MM.1S (cell line): Measurements from ENCODE around the gene MFSD6L.

Experiments used
- DNase-seq: peaks from one replicate; pipeline ENCODE4 v3.0.0-alpha.2; 2015
- H2AFZ ChIP-seq: fragments of 300-600 bp; sonication (generic); 2 replicates; pipeline ENCODE4 v1.6.0; 2016; ENCODE audit warnings: antibody characterized with exemption, low read length
- H3F3A ChIP-seq: fragments of 300-600 bp; sonication (generic); 2 replicates; pipeline ENCODE4 v1.6.1; 2016; ENCODE audit warnings: mild to moderate bottlenecking, antibody characterized with exemption, low read length, moderate library complexity, mixed read lengths; ENCODE audit not compliant: insufficient read depth
- H3K27ac ChIP-seq: fragments of 300-600 bp; sonication (generic); 2 replicates; pipeline ENCODE4 v1.5.1; 2016; ENCODE audit warnings: mild to moderate bottlenecking, low read length
- H3K27me3 ChIP-seq: fragments of 300-600 bp; sonication (generic); replicated peaks from 2 replicates; pipeline ENCODE4 v1.6.0; 2016; ENCODE audit warnings: low read length; ENCODE audit not compliant: insufficient read depth
- H3K36me3 ChIP-seq: fragments of 300-600 bp; sonication (generic); replicated peaks from 2 replicates; pipeline ENCODE4 v1.6.1; 2016; ENCODE audit warnings: mild to moderate bottlenecking, low read length, mixed read lengths; ENCODE audit not compliant: insufficient read depth
- H3K4me1 ChIP-seq: fragments of 300-600 bp; sonication (generic); 2 replicates; pipeline ENCODE4 v1.6.1; 2016; ENCODE audit warnings: low read length, mixed read lengths
- H3K4me2 ChIP-seq: fragments of 300-600 bp; sonication (generic); 2 replicates; pipeline ENCODE4 v1.6.0; 2016; ENCODE audit warnings: low read depth, low read length
- H3K4me3 ChIP-seq: fragments of 300-600 bp; sonication (generic); 2 replicates; pipeline ENCODE4 v1.5.1; 2016; ENCODE audit warnings: low read length, mixed read lengths
- H3K79me2 ChIP-seq: fragments of 300-600 bp; sonication (generic); 2 replicates; pipeline ENCODE4 v1.6.1; 2016; ENCODE audit warnings: mixed run types, low read length, mixed read lengths
- H3K9ac ChIP-seq: fragments of 300-600 bp; sonication (generic); 2 replicates; pipeline ENCODE4 v1.6.1; 2016; ENCODE audit warnings: low read length, mixed read lengths
- H3K9me2 ChIP-seq: fragments of 300-600 bp; sonication (generic); replicated peaks from 2 replicates; pipeline ENCODE4 v1.6.1; 2016; ENCODE audit warnings: mild to moderate bottlenecking, low read length, mixed read lengths; ENCODE audit not compliant: insufficient read depth
- H3K9me3 ChIP-seq: fragments of 300-600 bp; sonication (generic); replicated peaks from 2 replicates; pipeline ENCODE4 v1.6.1; 2016; ENCODE audit warnings: mild to moderate bottlenecking, low read length, mixed read lengths; ENCODE audit not compliant: insufficient read depth
- H4K20me1 ChIP-seq: fragments of 300-600 bp; sonication (generic); 2 replicates; pipeline ENCODE4 v1.6.1; 2016; ENCODE audit warnings: mild to moderate bottlenecking, low read length, moderate library complexity, mixed read lengths; ENCODE audit not compliant: insufficient read depth
- CTCF ChIP-seq: fragments of 300-600 bp; sonication (generic); IDR thresholded peaks from 2 replicates; pipeline ENCODE4 v1.5.1; 2016; ENCODE audit warnings: antibody characterized with exemption, low read length, mixed read lengths
- EZH2 ChIP-seq: fragments of 300-600 bp; sonication (generic); optimal IDR thresholded peaks from 2 replicates; pipeline ENCODE3; 2017; ENCODE audit warnings: low read depth, mild to moderate bottlenecking, antibody characterized with exemption, low read length, mixed read lengths
- EZH2phosphoT487 ChIP-seq: fragments of 300-600 bp; sonication (generic); IDR thresholded peaks from 2 replicates; pipeline ENCODE4 v1.6.1; 2018; ENCODE audit warnings: antibody characterized with exemption, low read length

The MFSD6L gene

DNA sequence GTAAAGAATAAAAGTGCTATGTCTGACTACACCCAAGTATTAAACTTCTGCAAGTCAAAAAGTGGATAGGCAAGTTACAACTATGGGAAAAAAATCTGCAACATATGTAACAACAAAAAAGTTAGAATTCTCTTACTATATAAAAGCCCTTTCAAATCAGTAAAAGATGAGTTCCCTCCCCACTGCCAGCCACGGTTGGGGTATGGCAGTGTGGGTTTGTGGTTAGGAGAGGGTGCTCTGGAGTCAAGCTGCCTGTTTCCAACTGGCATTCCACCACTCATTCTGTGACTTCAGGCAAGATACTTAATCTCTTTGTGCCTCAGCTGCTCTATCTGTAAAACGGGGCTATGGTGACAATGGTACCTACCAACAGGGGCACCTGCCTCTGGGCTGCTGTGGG, 26.6 kb upstream of the MFSD6L start:
- Histone ChIP-seq H3F3A (no peaks in the 10 kb centered on the region), H2AFZ (no peak overlapping the region), H3K4me2 (no peak overlapping the region), H3K79me2 (no peaks in the 10 kb centered on the region), H3K9ac (no peak overlapping the region), H3K9me3 (no peaks in the 10 kb centered on the region), H3K4me1 (no peaks in the 10 kb centered on the region), H3K9me2 (no peaks in the 10 kb centered on the region), H3K4me3 (no peak overlapping the region), H4K20me1 (no peaks in the 10 kb centered on the region), H3K36me3 (no peaks in the 10 kb centered on the region), H3K27me3 (0 out of 2 replicates have a peak, but pooled peaks cover 14% of the 10 kb centered on the region), H3K27ac (no peak overlapping the region)
- TF ChIP-seq EZH2phosphoT487 (no peak), EZH2 (no peak), CTCF (no peak)
- DNase-seq: no peak

GRCh38 chr17:8823279-8823678, 24.1 kb upstream of the MFSD6L start:
- H2AFZ ChIP-seq: no peak overlapping the region
- H3K9me2 ChIP-seq: no peaks in the 10 kb centered on the region
- no peaks in the 10 kb centered on the region for H3K9me3 ChIP-seq
- no peak overlapping the region for H3K4me2 ChIP-seq
- H3K27ac ChIP-seq: no peak overlapping the region
- H3K4me3 ChIP-seq: no peak overlapping the region
- no peaks in the 10 kb centered on the region for H4K20me1 ChIP-seq
- no peak for DNase-seq
- H3K27me3 ChIP-seq: peaks cover 22% of the 10 kb centered on the region; the same call in 1 of the 2 replicates
- no peaks in the 10 kb centered on the region for H3K36me3 ChIP-seq
- no peaks in the 10 kb centered on the region for H3K79me2 ChIP-seq
- no peak overlapping the region for H3K9ac ChIP-seq
- no peaks in the 10 kb centered on the region for H3F3A ChIP-seq
- no peak for TF ChIP-seq CTCF
- TF ChIP-seq EZH2phosphoT487: no peak
- no peak for TF ChIP-seq EZH2
- no peaks in the 10 kb centered on the region for H3K4me1 ChIP-seq

- no peak for DNase-seq
- Histone ChIP-seq H3K4me1 (no peaks in the 10 kb centered on the region), H3F3A (no peaks in the 10 kb centered on the region), H3K9me2 (no peaks in the 10 kb centered on the region), H3K27ac (no peak overlapping the region), H4K20me1 (no peaks in the 10 kb centered on the region), H3K9ac (no peak overlapping the region), H3K9me3 (no peaks in the 10 kb centered on the region), H3K27me3 (peaks cover 27% of the 10 kb centered on the region; the same call in 1 of the 2 replicates), H3K79me2 (no peaks in the 10 kb centered on the region), H3K4me3 (no peak overlapping the region), H2AFZ (no peak overlapping the region), H3K4me2 (no peak overlapping the region), H3K36me3 (no peaks in the 10 kb centered on the region)
- TF ChIP-seq EZH2: no peak
- TF ChIP-seq EZH2phosphoT487: no peak
- TF ChIP-seq CTCF: no peak
These were observed 23.4 kb upstream of the MFSD6L start for GRCh38 chr17:8822401-8823035.
